HG02885 (cell line): ENCODE results near the gene GFM1.
"Not testable (repeated sequence)": the region's sequence is repeated elsewhere in the genome, so short reads cannot be mapped to it uniquely, and the experiment has no call there.

Experiments used
- ATAC-seq: cut with Tn5 transposase; IDR thresholded peaks from one replicate; pipeline ENCODE4 v1.9.1; 2021; ENCODE audit warnings: mild to moderate bottlenecking; ENCODE audit not compliant: unreplicated experiment, poor library complexity

Gene GFM1

DNA sequence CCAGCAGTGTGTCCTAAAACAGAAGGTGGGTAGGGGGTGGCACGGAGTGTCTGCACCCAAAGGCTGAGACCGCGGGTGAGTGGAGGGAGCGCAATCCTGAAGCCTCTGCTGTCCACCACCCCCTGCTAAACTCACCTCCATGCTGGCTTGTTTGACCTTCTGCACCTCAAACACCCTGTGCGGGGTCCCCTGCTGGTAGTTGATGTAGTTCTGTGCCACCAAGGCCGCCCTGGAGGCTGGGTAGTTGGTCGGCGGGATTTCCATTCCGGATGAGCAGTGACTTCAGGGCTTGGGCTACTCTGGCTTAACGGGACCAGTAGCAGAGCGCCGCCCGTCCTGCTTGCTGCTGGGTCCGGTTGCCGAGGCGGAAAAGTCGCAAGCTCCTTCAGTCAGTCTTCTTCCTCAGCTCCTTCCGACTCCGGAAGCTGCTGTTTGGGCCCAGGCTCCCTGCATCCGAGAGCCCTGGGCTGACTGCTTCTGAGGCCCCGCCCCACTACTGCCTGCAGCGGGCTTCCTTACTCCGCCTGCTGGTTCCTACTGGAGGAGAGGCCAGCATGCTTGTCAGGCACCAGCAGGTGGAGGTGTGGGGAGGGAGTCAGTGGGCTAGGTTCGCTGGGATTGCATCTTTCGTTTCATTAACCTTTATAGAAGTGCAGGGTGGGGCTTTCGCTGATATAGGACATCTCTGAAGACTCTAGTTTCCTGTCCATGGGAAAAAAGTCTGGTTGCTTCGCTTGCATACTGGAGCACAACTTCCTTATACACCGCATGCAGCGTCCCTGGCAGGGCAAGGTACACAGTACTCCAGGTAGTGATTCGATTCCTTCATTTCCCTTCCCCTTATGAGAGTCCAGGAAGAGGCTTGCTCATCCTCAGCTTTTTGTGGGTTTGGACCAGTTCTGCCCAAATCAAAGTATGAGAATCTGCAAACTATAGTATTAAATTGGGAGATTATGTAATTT lies 28.2 kb downstream of the GFM1 start, which contains the start of gene LXN:
LXN (minus strand) TSS at position 434 of the 962 bp plus-strand sequence; CDS start at position 264, 170 bp downstream.
- peak; percentile 99 for ATAC-seq

GRCh38 chr3:158678687-158679086 lies 34.4 kb downstream of the GFM1 start:
- ATAC-seq: no peak

- ATAC-seq: no peak
These were observed 35.2 kb downstream of the GFM1 start for GRCh38 chr3:158679547-158680000.

GRCh38 chr3:158680861-158681260 lies 36.5 kb downstream of the GFM1 start:
- no peak for ATAC-seq

DNA sequence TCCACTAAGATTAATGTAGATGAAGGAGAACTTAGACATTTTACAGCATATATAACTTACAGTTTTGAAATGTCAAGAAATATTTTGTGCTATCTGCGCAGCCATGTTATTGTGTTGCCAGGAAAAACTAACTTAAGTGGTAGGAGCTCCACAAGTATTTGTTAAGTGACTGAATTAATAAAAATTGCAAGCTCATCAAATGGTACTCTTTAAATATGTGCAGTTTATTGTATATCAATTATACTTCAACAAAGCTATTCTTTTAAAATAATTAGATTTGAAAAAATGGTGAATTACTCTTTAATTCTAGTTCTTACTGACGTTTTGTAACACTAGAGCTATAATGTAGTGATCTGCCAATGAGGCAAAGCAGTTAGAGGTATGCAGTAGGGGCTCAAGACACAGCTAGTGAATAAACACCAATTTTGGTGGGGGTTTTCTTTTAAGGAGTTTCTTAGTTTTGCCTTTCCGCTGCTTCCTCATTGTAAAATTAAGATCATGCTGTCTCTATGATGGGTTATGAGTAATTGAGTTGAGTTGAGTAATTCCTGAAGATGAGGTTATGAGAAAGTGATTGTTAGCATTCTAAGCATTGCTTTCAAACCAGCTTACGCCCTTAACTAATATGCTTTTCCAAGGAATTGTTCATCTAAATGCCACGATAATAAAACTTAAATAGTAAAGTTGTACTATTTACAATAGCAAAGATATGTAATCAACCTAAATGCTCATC lies 39.1 kb downstream of the GFM1 start:
- ATAC-seq: no peak

DNA sequence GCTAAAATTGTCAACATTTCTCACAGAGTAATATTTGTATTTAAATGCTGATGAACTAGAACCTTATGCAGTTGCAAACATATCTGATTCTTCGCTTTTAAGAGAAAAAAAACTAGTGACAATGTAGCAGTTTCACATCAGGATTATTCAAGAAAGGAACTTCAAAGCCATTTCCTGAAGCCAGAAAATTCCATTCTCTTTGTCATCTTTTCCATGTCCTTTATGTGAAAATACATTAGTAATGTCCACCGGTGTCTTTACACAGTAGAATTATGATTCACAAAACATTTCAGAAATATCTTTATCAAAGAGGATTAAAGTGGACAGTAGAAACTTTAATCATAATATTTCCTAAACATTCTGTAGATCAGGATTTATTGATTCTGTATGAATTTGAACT lies 40.8 kb downstream of the GFM1 start:
- ATAC-seq: no peak

- ATAC-seq: not testable (repeated sequence)
These were observed 49.6 kb downstream of the GFM1 start for GRCh38 chr3:158693866-158694456.

DNA sequence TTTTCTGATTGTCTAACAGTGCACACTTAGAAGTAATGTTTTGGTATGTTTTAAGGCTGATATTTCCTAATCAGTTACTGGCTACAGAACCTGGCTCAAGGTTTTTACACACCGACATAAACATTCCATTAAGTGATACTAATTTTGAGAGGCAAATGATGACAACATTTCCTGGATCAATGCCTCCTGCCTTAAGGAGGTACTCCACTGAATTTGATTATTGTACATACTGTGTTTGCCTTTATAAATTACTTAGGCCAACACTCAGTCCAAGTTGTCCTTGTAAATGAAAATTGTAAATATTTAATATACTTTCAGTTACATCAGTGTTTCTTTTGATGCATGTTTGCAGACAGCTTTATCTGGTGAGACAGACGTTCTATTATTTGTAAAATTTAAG lies 52.3 kb downstream of the GFM1 start:
- ATAC-seq: no peak

GRCh38 chr3:158700559-158700958 lies 56.2 kb downstream of the GFM1 start:
- ATAC-seq: no peak

DNA sequence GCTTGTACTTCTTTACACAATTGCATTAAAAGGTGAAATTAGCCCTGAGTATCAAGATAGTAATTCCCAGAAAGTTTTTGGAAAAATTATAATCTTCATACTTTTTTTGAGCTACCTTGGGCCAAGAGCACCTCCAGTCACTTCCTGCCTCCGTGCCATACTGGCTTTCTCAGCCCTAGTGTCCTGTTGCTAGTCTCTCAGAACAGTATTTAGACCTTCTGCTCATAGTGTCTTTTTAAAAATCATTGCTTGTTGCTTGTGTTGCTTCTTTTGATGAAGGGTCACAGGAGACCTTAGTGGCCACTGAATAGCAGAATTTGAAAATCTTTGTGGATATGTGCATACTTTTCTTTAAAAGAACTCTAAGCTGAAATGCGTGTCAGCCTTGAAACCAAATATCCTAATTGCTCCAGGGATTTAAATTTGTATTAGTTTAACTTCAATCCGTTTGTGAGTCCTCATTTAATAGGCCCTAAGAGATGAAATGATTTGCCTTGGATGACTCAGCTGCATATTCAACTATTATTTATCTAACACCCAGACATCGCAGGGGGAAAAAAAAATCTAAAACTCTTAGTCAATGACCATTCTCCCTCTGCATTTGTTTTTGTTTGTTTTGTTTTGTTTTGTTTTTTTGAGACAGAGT lies 57.2 kb downstream of the GFM1 start:
- ATAC-seq: no peak

DNA sequence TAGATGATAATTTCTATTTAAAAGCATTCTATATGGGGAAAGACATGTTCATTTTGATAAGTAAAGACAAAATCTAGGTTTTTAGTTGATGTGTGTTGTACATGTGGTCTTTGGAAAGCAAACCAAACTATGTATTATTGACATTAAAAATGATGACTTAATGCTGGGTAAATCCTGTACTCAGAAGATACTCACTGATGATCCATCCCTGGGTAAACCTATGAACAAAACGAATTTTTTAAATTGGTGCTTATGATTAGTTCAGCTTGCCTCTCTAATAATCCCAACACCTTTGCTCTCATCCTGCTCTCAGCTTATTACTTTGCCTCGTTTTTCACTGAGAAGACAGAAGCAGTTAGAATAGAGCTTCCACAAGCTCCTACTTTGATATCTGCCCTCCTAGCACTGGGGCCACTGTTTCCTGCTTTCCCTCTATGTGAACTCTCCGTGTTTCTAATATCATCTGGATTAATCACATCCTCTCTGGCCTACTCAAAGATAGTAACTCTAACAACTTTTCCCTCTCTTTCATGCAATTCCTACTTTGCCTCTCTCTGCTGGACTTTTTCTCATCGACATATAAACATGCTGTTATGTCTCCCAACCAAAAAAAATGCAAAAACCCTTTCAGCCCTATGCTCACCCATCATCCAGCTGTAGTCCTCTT lies 58.6 kb downstream of the GFM1 start:
- no peak for ATAC-seq

GRCh38 chr3:158703566-158703965 lies 59.2 kb downstream of the GFM1 start:
- no peak for ATAC-seq

DNA sequence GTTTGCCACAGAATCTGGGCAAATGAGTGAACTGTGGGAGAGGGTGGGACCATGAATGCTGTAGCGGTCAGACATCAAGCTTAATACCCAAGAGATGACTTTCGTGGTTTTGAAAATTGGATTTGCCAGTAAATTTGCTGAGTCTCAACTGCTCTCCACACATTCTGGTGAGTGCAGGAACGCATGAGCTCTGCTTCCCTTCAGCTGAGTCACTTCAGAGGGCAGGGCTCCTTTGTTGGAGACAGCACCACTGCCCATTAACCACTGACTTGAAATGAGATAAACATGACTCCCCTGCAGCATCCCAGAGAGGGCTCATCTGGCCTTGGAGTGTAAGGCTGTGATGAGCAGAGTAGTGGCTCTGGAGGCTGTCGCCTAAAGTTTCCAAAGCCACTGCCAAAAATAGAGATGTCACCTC lies 65.3 kb downstream of the GFM1 start:
- ATAC-seq: no peak

GRCh38 chr3:158710601-158711000 lies 66.3 kb downstream of the GFM1 start:
- no peak for ATAC-seq

GRCh38 chr3:158711886-158712285 lies 67.6 kb downstream of the GFM1 start:
- ATAC-seq: no peak

- ATAC-seq: no peak
These were observed 68.1 kb downstream of the GFM1 start for GRCh38 chr3:158712443-158712842.

DNA sequence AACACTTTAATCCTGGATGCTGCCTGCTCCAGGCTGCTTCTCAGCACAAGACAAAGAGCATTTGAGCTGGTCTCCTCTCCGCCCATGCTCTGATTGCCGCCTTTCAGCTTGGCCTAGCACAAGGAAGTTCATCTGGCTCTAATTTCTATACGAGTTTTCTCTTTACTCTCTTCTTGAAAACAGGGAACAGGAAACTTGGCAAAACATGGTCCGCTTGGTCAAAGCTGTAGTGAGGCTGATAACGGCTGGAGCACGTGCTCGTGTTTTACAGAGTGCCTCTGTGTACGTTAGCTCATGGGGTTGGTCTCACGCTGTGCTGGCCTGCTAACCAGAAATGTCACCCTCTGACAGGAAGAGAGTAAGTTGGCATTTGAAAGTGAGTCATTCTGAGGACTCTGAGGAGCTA lies 68.8 kb downstream of the GFM1 start:
- ATAC-seq: no peak

DNA sequence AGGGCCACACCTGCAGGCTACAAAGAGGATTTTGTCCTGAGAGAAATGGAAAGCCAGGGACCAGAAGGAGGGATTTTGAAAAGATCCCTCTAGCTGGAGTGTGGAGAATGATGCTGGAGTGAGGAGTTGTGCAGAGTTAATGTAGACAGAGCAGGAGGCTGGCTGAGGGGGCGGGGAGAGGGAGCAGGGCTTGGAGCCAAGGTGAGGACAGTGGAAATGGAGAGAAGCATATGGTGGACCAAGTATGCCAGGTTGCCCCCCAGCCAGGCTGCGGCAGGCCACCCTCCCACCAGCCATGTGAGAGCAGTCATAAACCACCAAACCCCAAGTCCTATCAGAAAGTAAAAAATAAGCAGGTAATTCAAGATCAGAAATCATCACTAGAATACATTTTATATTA lies 73.2 kb downstream of the GFM1 start:
- no peak for ATAC-seq

DNA sequence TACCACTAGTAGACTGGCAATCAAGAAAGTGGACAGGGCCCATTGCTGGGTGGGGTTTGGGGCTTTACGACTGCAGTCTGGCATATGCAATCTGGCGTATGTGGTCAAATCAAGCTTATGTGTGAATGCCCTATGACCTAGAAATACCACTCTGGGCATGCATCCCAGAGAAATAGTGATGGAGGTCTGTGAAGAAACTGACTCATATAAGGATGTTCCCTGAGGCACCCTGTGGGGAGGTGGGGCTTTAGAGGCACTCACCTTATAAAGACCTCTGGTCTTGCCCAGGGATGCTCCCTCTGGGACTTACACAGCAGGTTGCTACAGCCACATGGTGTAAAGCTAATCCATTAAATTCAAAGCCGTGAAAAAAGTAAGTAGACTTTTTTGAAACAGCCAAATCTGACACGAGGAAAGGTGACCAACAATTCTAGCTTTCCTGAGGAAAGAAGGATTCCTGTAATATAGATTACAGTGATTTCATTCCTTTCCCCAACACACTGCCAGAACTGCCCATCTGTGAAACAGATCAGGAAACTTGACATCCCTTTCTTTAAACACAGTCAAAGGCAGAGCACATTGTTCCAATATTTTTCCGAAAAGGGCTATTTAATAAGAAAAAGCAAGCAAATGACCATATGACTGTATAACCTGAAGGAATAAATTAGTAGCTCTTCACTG lies 74.3 kb downstream of the GFM1 start:
- no peak for ATAC-seq
